Measurements from ENCODE around the gene STX16.

- TF ChIP-seq CTCF (IDR thresholded peaks at IDR 0.05; ENCODE audit: poor library complexity) (no peak), EZH2 (IDR thresholded peaks at IDR 0.05; ENCODE audit: borderline replicate concordance) (no peak)
These were observed 31.8 kb downstream of the STX16 start for GRCh38 chr20:58682656-58683531.

Measured in hepatocyte (in vitro differentiated cells).